Endothelial cell of umbilical vein (primary cell): Measurements from ENCODE around the gene IQCB1. TPM values are rescaled to one million over a fixed set of nuclear protein-coding genes. Genes with fewer than 3 reads are reported as not detected.

ENCODE experiments used
- BruUV-seq: library from RNA; stranded (reverse); fragments of 400-500 nt; replicated peaks from 2 replicates; lab custom pipeline; 2021; lab: Mats Ljungman, UMichigan
- CTCF ChIA-PET: fragments of 300-600, 350-600 bp; sonication (Branson Sonifier 250); formaldehyde crosslinking; loops from one replicate; lab custom pipeline; 2021; ENCODE audit warnings: antibody characterized with exemption, inconsistent platforms; lab: Charles Lee
- POLR2A ChIA-PET: fragments of 300-600, 350-600 bp; sonication (Branson Sonifier 250); formaldehyde crosslinking; loops from one replicate; lab custom pipeline; 2021; ENCODE audit warnings: antibody characterized with exemption, inconsistent platforms; lab: Charles Lee
- DNase-seq: peaks from one replicate; pipeline ENCODE4 v3.0.0-alpha.2; 2011; ENCODE audit warnings: low read depth, low spot score
- FAIRE-seq: peaks from 2 replicates; lab custom pipeline; 2011; peaks lifted over from hg19 to GRCh38; lab: Jason Lieb, UNC
- H2AFZ ChIP-seq: 2 replicates; pipeline ENCODE4 v1.6.0; 2012; ENCODE audit warnings: low read depth, low read length, control low read depth, inconsistent platforms
- H3K27ac ChIP-seq: 2 replicates; pipeline ENCODE4 v1.5.1; 2011; ENCODE audit warnings: low read depth, mild to moderate bottlenecking, control low read depth, low read length, moderate library complexity; ENCODE audit not compliant: insufficient read depth
- H3K27me3 ChIP-seq, 2 experiments: 2 replicates each; pipeline versions ENCODE4 v1.6.0 to v1.6.1; 2011; ENCODE audit warnings: low read length in 2 of 2, mixed read lengths in 1 of 2; ENCODE audit not compliant: control insufficient read depth in 2 of 2, insufficient read depth in 2 of 2
- H3K36me3 ChIP-seq, 2 experiments: 2 replicates in 1 of 2; 3 replicates in 1 of 2; pipeline ENCODE4 v1.5.1; 2011; ENCODE audit warnings: low read length in 2 of 2, mild to moderate bottlenecking in 1 of 2, moderate library complexity in 1 of 2; ENCODE audit not compliant: control insufficient read depth in 2 of 2, insufficient read depth in 2 of 2; ENCODE audit errors: extremely low read depth in 1 of 2
- H3K4me1 ChIP-seq: 3 replicates; pipeline ENCODE4 v1.5.1; 2011; ENCODE audit warnings: mild to moderate bottlenecking, low read length; ENCODE audit not compliant: control insufficient read depth, insufficient read depth; ENCODE audit errors: extremely low read depth
- H3K4me2 ChIP-seq: 2 replicates; pipeline ENCODE4 v1.6.1; 2011; ENCODE audit warnings: low read length, control low read depth, mixed read lengths; ENCODE audit not compliant: insufficient read depth
- H3K4me3 ChIP-seq, 3 experiments: fragments of 200-600 bp in 1 of 3; sonication (generic), shearing (Covaris generic) in 1 of 3; replicated peaks in 1 of 3; 2 replicates each; pipeline ENCODE4 v1.5.1; 2011 to 2016; ENCODE audit warnings: control low read depth in 3 of 3, low read length in 3 of 3, mild to moderate bottlenecking in 2 of 3, inconsistent platforms in 1 of 3, low read depth in 1 of 3, moderate library complexity in 1 of 3; ENCODE audit not compliant: insufficient read depth in 1 of 3
- H3K79me2 ChIP-seq: 2 replicates; pipeline ENCODE4 v1.6.0; 2012; ENCODE audit warnings: low read length, inconsistent platforms; ENCODE audit not compliant: control insufficient read depth, insufficient read depth
- H3K9ac ChIP-seq: replicated peaks from 2 replicates; pipeline ENCODE3; 2011; ENCODE audit warnings: low read length, control low read depth; ENCODE audit not compliant: insufficient read depth; ENCODE audit errors: extremely low read depth
- H3K9me1 ChIP-seq: replicated peaks from 3 replicates; pipeline ENCODE4 v1.6.0; 2011; ENCODE audit warnings: mild to moderate bottlenecking, low read length; ENCODE audit not compliant: control insufficient read depth, insufficient read depth; ENCODE audit errors: extremely low read depth
- H3K9me3 ChIP-seq: replicated peaks from 2 replicates; pipeline ENCODE4 v1.5.1; 2012; ENCODE audit warnings: low read length, inconsistent platforms; ENCODE audit not compliant: control insufficient read depth, insufficient read depth
- H4K20me1 ChIP-seq: replicated peaks from 2 replicates; pipeline ENCODE3; 2011; ENCODE audit warnings: mild to moderate bottlenecking, low read length; ENCODE audit not compliant: control insufficient read depth, insufficient read depth; ENCODE audit errors: extremely low read depth
- EZH2 ChIP-seq: IDR thresholded peaks from 2 replicates; pipeline ENCODE4 v1.6.1; 2012; ENCODE audit warnings: borderline replicate concordance, low read depth, mild to moderate bottlenecking, moderate library complexity, low read length, inconsistent platforms; ENCODE audit not compliant: severe bottlenecking
- FOS ChIP-seq: IDR thresholded peaks from 2 replicates; pipeline ENCODE4 v1.6.1; 2011; ENCODE audit warnings: mild to moderate bottlenecking, low read length, moderate library complexity, borderline replicate concordance; ENCODE audit not compliant: insufficient read depth
- GATA2 ChIP-seq: IDR thresholded peaks from 2 replicates; pipeline ENCODE4 v1.7.0; 2011; ENCODE audit warnings: low read depth, mild to moderate bottlenecking, moderate library complexity, mixed read lengths, low read length; ENCODE audit not compliant: insufficient read length, insufficient read depth
- JUN ChIP-seq: IDR thresholded peaks from 2 replicates; pipeline ENCODE4 v1.6.1; 2011; ENCODE audit warnings: borderline replicate concordance, low read depth; ENCODE audit not compliant: insufficient read length, insufficient read depth
- MYC ChIP-seq: IDR thresholded peaks from one replicate; pipeline ENCODE4 v1.6.1; 2011; ENCODE audit warnings: mild to moderate bottlenecking, low read depth, low read length
- POLR2A ChIP-seq: IDR thresholded peaks from 2 replicates; pipeline ENCODE4 v1.6.1; 2012; ENCODE audit warnings: low read depth, mild to moderate bottlenecking, control low read depth, low read length
- POLR2AphosphoS5 ChIP-seq: IDR thresholded peaks from 2 replicates; pipeline ENCODE4 v1.6.1; 2012; ENCODE audit warnings: low read depth, mild to moderate bottlenecking, control low read depth, low read length, moderate library complexity; ENCODE audit not compliant: insufficient read depth
- dilution Hi-C: fragments of 300-500 bp; cut with MboI; formaldehyde crosslinking; loops from one replicate; pipeline ENCODE4 v1.15.0; 2019; ENCODE audit warnings: low sequenced_read_pairs; ENCODE audit not compliant: extremely low pct_ligation_motif_present
- intact Hi-C: fragments of 100-400 bp; cut with micrococcal nuclease; formaldehyde crosslinking; loops from one replicate; pipeline ENCODE4 v1.10.0; 2022
- polyA plus RNA-seq, 4 experiments: library from polyadenylated mRNA; depleted of rRNA in 3 of 4; stranded (reverse) in 3 of 4; unstranded in 1 of 4; fragments of >200 nt; gene quantifications; 2 replicates each; pipeline versions ENCODE4 v1.2.1 to v1.2.3, GENCODE V29; 2011 to 2012; ENCODE audit warnings: missing spikeins in 1 of 4
- total RNA-seq: library from RNA; stranded (reverse); gene quantifications from 2 replicates; pipeline ENCODE4 v1.2.3, GENCODE V29; 2021
- TF ChIP-seq, protein P1 (sequence below): IDR thresholded peaks from 2 replicates; pipeline ENCODE4 v1.6.1; 2011; ENCODE audit not compliant: insufficient read depth, insufficient read length
- TF ChIP-seq, protein P2 (sequence below), 2 donors: IDR thresholded peaks; 1 replicate in 1 of 2; 2 replicates in 1 of 2; pipeline ENCODE4 v1.5.1; 2011; ENCODE audit warnings: low read length in 2 of 2, mild to moderate bottlenecking in 2 of 2, moderate library complexity in 2 of 2, control low read depth in 1 of 2, inconsistent platforms in 1 of 2, low read depth in 1 of 2; ENCODE audit not compliant: insufficient read depth in 1 of 2; ENCODE audit errors: extremely low read depth in 1 of 2

IQCB1 gene
- total and polyA plus RNA-seq, 2 donors (not counting 3 experiments of a cell fraction or from before 2014, with no cell fraction given), result 9.9 to 22.0 TPM

DNA sequence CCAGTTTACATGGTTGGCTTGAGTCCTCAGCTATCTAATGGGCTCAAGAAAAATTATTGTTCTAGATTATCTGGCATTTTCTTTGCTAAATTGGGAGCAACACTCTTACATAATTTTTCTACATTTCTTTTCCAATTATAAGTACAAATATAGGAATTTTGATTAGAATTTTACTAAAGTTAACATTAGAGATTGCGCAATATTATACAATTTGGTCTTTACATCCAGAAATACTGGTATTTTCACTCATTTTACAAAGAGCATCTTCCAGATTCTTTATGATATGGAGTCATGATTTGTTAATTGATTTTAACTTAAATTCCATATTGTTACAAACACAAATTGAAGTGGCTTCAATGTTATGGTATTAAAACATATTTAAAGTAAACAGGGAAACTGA, 65.6 kb downstream of the IQCB1 start:
- dilution Hi-C loops, result no loop called here
- CTCF ChIA-PET, result no interaction called here
- BruUV-seq, result no TSS peak

More for the DNA sequence above, 65.6 kb downstream of the IQCB1 start:
- no peak for TF ChIP-seq EZH2
- no peak for TF ChIP-seq POLR2AphosphoS5
- TF ChIP-seq GATA2, result no peak
- TF ChIP-seq, protein P1, sequence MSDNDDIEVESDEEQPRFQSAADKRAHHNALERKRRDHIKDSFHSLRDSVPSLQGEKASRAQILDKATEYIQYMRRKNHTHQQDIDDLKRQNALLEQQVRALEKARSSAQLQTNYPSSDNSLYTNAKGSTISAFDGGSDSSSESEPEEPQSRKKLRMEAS, result no peak
- TF ChIP-seq, protein P2, sequence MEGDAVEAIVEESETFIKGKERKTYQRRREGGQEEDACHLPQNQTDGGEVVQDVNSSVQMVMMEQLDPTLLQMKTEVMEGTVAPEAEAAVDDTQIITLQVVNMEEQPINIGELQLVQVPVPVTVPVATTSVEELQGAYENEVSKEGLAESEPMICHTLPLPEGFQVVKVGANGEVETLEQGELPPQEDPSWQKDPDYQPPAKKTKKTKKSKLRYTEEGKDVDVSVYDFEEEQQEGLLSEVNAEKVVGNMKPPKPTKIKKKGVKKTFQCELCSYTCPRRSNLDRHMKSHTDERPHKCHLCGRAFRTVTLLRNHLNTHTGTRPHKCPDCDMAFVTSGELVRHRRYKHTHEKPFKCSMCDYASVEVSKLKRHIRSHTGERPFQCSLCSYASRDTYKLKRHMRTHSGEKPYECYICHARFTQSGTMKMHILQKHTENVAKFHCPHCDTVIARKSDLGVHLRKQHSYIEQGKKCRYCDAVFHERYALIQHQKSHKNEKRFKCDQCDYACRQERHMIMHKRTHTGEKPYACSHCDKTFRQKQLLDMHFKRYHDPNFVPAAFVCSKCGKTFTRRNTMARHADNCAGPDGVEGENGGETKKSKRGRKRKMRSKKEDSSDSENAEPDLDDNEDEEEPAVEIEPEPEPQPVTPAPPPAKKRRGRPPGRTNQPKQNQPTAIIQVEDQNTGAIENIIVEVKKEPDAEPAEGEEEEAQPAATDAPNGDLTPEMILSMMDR (IDR thresholded peaks at IDR 0.05; ENCODE audit: extremely low read depth in 1 of 2, insufficient read depth in 1 of 2, low read depth in 1 of 2, low read length in 2 of 2), result no peak
- no peak for TF ChIP-seq MYC
- no peak for TF ChIP-seq POLR2A
- TF ChIP-seq JUN, result no peak
- no peak for TF ChIP-seq FOS
- Histone ChIP-seq H3K9ac (no peak overlapping the region), H4K20me1 (no peaks in the 10 kb centered on the region), H3K4me2 (no peak overlapping the region), H3K4me3 (no peak overlapping the region), H3K27me3 (peaks cover 0 to 2% of the 10 kb centered on the region in 2 experiments), H3K9me3 (no peaks in the 10 kb centered on the region), H2AFZ (no peak overlapping the region), H3K27ac (no peak overlapping the region), H3K9me1 (no peaks in the 10 kb centered on the region), H3K36me3 (peaks cover 3 to 7% of the 10 kb centered on the region in 2 experiments), H3K79me2 (no peaks in the 10 kb centered on the region), H3K4me1 (no peaks in the 10 kb centered on the region)
- FAIRE-seq, result no peak
- intact Hi-C loops, result no loop called here
- POLR2A ChIA-PET, result no interaction called here
- no peak for DNase-seq
